Right ventricle myocardium inferior (tissue), 1 donor: Measurements from ENCODE around the gene LIN54. TPM values are rescaled to one million over a fixed set of nuclear protein-coding genes. Genes with fewer than 3 reads are reported as not detected.
"Not testable (repeated sequence)": the region's sequence is repeated elsewhere in the genome, so short reads cannot be mapped to it uniquely, and the experiment has no call there.

Experiments
- ATAC-seq: fragments of 200-7000 bp; cut with Tn5 transposase; one replicate; pipeline ENCODE4 v1.9.1; 2020; ENCODE audit warnings: mild to moderate bottlenecking, moderate library complexity
- DNase-seq: peaks from one replicate; pipeline ENCODE4 v3.0.0; 2021; ENCODE audit errors: missing footprints
- intact Hi-C: fragments of 100-400 bp; cut with DNase I; formaldehyde crosslinking; loops from one replicate; pipeline ENCODE4 v1.11.0; 2022
- long read RNA-seq: library from polyadenylated mRNA; unstranded; transcript quantifications from one replicate; pipeline ENCODE4 v2.0.0, GENCODE V29; 2021
- total RNA-seq: library from RNA; stranded (reverse); fragmentation: NEBNext Ultra II Directional; extraction: Animal tissue kit (Norgen Biotek cat#: 25700); gene quantifications from one replicate; pipeline ENCODE4 v1.2.1, GENCODE V29; 2021
- donor health status: DM: no; HTN: yes; CAD: no; lungs with severe emphysema.

LIN54 gene
- total RNA-seq = 7.4 TPM
- long read RNA-seq, full-length matches to known transcripts = 2 of 4 reads
- long read RNA-seq, partial matches to known transcripts = 1 of 4 reads
- long read RNA-seq, other reads (novel, unspliced or antisense) = 1 of 4 reads

DNA sequence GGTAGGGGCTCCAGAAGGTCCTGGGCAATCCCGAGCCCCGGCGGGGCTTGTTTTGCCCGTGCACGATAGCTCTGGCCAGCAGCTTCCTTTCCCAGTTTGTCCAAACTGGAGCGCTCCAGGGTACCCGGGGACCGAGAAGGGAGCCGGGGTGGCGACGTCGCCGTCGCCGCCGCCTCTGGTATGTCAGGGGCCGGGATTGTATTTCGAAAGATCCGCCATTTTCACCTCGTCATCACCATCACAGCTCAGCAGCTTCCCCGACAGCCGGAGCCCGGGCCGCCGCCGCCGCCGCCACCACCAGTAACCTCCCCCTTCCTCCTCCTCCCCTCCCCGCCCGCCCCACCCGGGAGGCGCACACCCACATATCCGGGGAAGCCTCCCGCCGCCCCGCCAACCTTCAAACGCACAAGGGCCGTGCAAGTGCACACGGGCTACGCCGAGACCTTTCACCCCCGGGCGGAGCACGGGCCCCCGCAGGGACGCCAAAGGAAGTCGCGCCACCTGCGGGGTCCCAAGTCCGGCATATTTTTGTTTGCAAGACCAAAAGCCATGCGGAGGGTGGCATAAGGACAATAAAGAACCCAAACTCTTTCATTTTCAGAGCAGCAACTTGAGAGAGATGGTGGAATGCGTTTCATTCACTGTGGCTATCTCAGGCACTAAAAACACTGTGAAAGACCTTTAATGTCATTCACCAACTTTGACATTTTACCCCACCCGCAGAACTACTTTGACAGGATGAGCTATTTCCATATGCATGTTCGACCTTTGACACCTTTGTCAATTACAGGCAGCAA is at the start of gene LIN54:
LIN54 (minus strand) TSS at position 302 of the 797 bp plus-strand sequence. CDS start 25,979 bp downstream, outside the sequence.
- intact Hi-C loops = loop anchor here (5.0 to 10.0 kb wide), 2 partner anchors 583 to 636 kb away; partner anchors contain the start of gene HNRNPD
- DNase-seq (peak; percentile 94), ATAC-seq (peak; percentile 52)

- DNase-seq (no peak), ATAC-seq (no peak)
- intact Hi-C loops = no loop called here
These were observed 44.3 kb upstream of the LIN54 start for GRCh38 chr4:83054928-83055327.

GRCh38 chr4:83048781-83049180 is 38.2 kb upstream of the LIN54 start:
- intact Hi-C loops, DNase-seq, ATAC-seq: not testable (repeated sequence)

GRCh38 chr4:83046693-83047473 is 36.3 kb upstream of the LIN54 start:
- ATAC-seq (no peak), DNase-seq (no peak)
- intact Hi-C loops = no loop called here

GRCh38 chr4:83043801-83044407 is 33.3 kb upstream of the LIN54 start:
- ATAC-seq = no peak
- no peak for DNase-seq
- intact Hi-C loops = no loop called here

DNA sequence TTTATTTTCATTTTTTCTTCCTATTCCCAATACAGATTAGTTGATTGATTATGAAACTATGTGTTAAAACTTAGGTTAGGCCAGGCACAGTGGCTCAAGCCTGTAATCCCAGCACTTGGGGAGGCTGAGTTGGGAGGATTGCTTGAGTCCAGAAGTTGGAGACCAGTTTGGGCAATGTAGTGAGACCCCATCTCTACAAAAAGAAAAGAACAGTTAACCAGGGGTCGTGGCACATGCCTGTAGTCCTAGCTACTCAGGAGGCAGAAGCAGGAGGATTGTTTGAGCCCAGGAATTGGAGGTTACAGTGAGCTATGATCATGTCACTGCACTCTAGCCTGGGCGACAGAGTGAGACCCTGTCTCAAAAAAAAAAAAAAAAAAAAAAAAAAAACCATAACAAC is 32.5 kb upstream of the LIN54 start:
- ATAC-seq, intact Hi-C loops, DNase-seq: not testable (repeated sequence)

DNA sequence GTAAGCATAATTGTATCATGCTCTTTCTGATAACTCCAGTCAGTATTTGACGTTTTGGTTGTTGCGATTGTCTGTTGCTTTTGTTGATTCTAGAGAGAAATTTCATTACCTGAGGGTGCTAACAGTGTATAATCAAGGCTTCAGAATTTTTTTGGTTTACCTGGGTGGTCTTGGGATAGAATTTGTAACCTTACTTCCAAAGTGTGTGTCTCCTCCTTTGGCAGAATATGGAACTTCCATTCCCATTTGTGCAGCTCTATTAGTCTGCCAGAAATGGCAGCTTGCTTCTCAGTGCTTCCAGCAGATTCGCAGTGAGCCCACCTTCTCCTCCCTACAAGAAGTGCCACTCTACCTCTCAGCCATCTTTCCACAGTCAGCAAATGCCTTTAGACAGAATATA is 29.6 kb upstream of the LIN54 start:
- intact Hi-C loops = no loop called here
- ATAC-seq = no peak
- no peak for DNase-seq

DNA sequence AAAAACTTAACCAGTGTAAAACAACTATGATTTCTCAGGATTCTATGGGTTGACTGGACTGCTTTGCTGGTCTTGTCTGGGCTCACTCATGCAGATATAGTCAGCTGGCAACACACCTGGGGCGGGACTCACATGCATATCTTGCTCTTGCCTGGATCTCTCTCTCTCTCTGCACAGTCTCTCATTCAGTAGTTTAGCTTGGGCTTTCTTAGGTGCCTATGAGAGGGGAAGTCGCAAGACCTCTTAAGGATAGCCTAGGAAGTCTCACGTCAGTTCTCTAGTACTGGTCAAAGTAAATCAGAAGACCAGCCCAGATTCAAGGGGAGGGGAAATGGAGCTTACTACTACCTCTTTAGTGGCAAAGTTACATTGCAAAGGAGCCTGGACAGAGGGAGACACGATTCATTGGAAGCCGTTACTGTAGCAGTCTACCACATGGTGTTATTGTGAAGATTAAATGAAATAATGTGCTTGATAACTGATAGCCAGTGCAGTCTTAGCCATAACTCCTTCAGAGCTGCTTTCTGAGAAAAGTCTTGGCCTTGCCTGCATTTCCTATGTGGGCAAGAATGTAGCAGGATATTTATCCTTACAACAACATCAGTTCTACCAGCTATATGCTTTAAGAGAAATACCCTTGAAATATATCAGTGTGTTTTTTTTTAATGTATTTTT is 26.5 kb upstream of the LIN54 start:
- intact Hi-C loops = no loop called here

GRCh38 chr4:83034630-83035494 is 24.2 kb upstream of the LIN54 start, which contains the start of gene COPS4:
Gene COPS4 (plus strand): TSS chr4:83035183. CDS start chr4:83035225, 42 bp downstream.
- DNase-seq = peak; percentile 97
- intact Hi-C loops = loop anchor here (1.0 to 2.0 kb wide), 2 partner anchors 22 to 134 kb away; partner anchors contain the start of gene THAP9
- peak; percentile 100 for ATAC-seq

More for the DNA sequence above, 26.5 kb upstream of the LIN54 start:
- DNase-seq (no peak), ATAC-seq (no peak)

DNA sequence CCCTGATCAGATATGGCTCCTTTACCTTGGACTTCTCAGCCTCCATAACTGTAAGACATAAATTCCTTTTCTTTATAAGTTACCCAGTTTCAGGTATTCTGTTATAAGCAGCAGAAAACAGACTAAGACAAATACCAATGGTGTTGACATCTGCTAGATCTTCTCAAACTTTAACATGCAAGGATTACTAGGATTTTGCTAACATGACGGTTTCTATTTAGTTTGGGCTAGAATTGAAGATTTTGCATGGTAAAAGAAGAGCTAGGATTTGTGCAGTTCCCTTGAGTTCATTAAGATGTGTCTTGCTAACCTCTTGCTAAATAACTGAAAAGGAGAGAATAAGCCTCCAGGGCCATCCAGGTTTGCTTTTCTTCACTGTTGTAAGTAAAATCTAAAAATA is 19.1 kb upstream of the LIN54 start:
- DNase-seq (no peak), ATAC-seq (no peak)
- intact Hi-C loops = no loop called here

DNA sequence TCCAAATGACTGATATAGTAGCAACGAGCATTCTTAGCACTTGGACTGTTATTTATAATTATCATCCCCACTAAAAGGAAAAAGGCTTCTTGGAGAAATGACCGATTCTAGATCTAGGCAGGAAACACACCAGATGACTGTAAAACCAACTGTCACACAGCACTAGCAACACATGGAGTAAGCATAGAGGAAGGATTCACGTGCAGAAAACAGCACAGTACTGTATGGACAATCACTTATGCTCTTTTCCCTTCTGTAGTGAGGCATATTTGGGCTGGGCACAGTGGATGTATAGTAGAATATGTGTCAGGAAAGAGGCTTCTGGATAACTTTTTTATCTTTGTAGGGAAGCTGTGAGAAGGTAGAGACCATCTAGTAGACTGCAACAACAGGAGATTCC is 18.4 kb upstream of the LIN54 start:
- no peak for DNase-seq
- no peak for ATAC-seq
- intact Hi-C loops = no loop called here

DNA sequence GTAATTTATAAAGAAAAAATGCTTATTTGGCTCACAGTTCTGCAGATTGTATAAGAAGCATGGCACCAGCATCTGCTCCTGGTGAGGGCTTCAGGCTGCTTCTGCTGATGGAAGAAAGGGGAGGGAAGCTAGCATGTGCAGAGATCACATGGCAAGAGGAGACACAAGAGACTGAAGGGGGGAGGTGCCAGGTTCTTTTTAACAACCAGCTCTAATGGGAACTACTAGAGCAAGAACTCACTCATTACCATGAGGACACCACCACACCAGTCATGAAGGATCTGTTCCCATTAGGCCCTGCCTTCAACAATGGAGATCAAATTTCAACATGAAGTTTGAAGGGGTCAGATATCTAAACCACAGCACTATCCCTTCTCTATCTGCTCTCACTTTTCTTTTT is 14.9 kb upstream of the LIN54 start:
- DNase-seq (no peak), ATAC-seq (no peak)
- intact Hi-C loops = no loop called here

- intact Hi-C loops = no loop called here
- DNase-seq = no peak
- no peak for ATAC-seq
These were observed 13.6 kb upstream of the LIN54 start for GRCh38 chr4:83024233-83024632.

DNA sequence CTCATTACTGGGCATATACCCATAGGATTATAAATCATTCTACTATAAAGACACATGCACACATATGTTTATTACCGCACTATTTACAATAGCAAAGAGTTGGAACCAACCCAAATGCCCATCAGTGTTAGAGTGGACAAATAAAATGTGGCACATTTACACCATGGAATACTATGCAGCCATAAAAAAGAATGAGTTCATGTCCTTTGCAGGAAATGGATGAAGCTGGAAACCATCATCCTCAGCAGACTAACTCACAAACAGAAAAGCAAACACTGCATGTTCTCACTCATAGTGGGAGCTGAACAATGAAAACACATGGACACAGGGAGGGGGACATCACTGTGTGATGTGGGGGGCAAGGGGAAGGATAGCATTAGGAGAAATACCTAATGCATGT is 13.0 kb upstream of the LIN54 start:
- intact Hi-C loops, DNase-seq: not testable (repeated sequence)

DNA sequence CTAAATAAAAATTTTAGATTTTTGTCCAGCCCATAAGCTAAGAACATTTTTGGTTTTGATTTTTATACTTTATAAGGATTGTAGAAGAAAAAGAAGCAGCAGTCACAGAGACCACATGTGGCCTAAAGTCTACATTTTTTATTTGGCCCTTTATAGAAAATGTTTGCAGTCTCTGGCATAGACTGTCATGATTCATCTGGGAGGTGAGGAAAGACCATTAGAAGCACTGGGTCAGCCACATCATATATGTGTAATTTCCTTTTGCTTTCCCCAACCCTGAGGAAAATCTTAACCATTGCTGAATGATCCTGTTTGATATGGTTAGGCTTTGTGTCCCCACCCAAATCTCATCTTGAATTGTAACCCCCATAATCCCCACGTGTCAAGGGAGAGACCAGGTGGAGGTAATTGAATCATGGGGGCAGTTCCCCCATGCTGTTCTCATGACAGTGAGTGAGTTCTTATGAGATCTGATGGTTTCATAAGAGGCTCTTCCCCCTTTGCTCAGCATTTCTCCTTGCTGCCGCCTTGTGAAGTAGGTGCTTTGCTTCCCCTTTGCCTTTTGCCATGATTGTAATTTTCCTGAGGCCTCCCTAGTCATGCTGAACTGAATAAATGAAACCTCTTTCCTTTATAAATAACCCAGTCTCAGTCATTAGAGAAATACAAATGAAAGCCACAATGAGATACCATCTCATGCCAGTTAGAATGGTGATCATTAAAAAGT is 12.3 kb upstream of the LIN54 start:
- intact Hi-C loops = no loop called here
- ATAC-seq = no peak

More for the DNA sequence above, 13.0 kb upstream of the LIN54 start:
- ATAC-seq = not testable (repeated sequence)

DNA sequence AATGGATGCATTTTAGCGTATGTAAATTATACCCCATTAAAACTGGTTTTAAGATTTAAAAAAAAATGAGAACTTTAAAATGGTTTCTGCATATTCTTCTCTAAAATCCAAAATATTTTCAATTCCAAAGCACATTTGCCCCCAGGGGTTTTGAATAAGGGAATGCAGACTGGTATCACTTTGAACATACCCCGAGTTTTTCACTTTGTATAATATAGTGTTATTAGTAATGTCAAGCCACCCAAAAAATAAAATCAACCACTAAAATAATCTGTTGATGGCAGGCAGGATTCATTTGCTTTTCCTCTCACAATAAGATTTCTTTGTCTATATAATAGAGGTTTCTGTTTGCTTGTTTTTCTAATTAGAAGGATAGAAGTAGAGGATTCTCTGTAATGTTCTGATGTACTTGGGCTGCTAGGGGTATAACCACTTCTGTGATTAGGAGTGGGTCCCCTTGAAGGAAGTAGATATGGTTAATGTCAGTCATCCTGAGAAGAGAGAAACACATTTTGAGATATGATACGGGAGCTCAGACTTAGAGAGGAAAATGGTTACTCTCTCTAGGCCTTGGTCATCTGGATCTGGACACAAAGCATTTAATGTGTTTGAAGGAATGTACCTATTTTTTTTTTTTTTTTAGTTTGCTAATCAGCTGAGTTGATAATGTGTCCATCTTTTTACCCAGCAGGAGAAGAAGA is 9.3 kb upstream of the LIN54 start:
- ATAC-seq (no peak), DNase-seq (no peak)
- intact Hi-C loops = loop anchor here (10.0 kb wide), 1 partner anchor 645 kb away; the partner anchor contains the start of gene HNRNPD

More for the DNA sequence above, 12.3 kb upstream of the LIN54 start:
- no peak for DNase-seq
